HG03457 (cell line): ENCODE results near the gene NUP85.
"Not testable (repeated sequence)": the region's sequence is repeated elsewhere in the genome, so short reads cannot be mapped to it uniquely, and the experiment has no call there.

ENCODE experiments used
- ATAC-seq: cut with Tn5 transposase; IDR thresholded peaks from one replicate; pipeline ENCODE4 v1.9.1; 2021; ENCODE audit warnings: moderate number of reproducible peaks; ENCODE audit not compliant: unreplicated experiment

The NUP85 gene

GRCh38 chr17:75240394-75241142 is 35.1 kb downstream of the NUP85 start:
- no peak for ATAC-seq

GRCh38 chr17:75241143-75241430 is 35.6 kb downstream of the NUP85 start:
- no peak for ATAC-seq

GRCh38 chr17:75241502-75241901 is 36.0 kb downstream of the NUP85 start:
- ATAC-seq = no peak

- no peak for ATAC-seq
Measured at GRCh38 chr17:75241996-75242460, 36.5 kb downstream of the NUP85 start.

- no peak for ATAC-seq
Measured at GRCh38 chr17:75242461-75243042, 37.1 kb downstream of the NUP85 start.

- no peak for ATAC-seq
Measured at GRCh38 chr17:75244133-75244866, 38.8 kb downstream of the NUP85 start.

GRCh38 chr17:75245011-75245410 is 39.5 kb downstream of the NUP85 start:
- no peak for ATAC-seq

- ATAC-seq = no peak
Measured at GRCh38 chr17:75246404-75246803, 40.9 kb downstream of the NUP85 start.

- no peak for ATAC-seq
Measured at GRCh38 chr17:75249564-75249963, 44.1 kb downstream of the NUP85 start.

GRCh38 chr17:75250009-75250471 is 44.6 kb downstream of the NUP85 start:
- peak; percentile 71 for ATAC-seq

GRCh38 chr17:75252039-75252816 is 46.7 kb downstream of the NUP85 start:
- no peak for ATAC-seq

- not testable (repeated sequence) for ATAC-seq
Measured at GRCh38 chr17:75255954-75256698, 50.6 kb downstream of the NUP85 start.

GRCh38 chr17:75257228-75257627 is 51.7 kb downstream of the NUP85 start:
- not testable (repeated sequence) for ATAC-seq

GRCh38 chr17:75260641-75261335 is 55.3 kb downstream of the NUP85 start:
- ATAC-seq = peak; percentile 18

- ATAC-seq = peak; percentile 79
Measured at GRCh38 chr17:75261336-75262111, 56.0 kb downstream of the NUP85 start, which contains the start of the genes GGA3 and MRPS7. Gene GGA3, minus strand, starts transcription at chr17:75261606. Its CDS starts 19 bp downstream, at chr17:75261587. Gene MRPS7, plus strand, starts transcription at chr17:75261879. Its CDS starts 22 bp downstream, at chr17:75261901.

- no peak for ATAC-seq
Measured at GRCh38 chr17:75262112-75262606, 56.7 kb downstream of the NUP85 start.

- no peak for ATAC-seq
Measured at GRCh38 chr17:75263055-75263454, 57.6 kb downstream of the NUP85 start.

GRCh38 chr17:75265614-75266315 is 60.3 kb downstream of the NUP85 start:
- ATAC-seq = no peak
